HG03108 (cell line): ENCODE results near the gene SLX4.

ENCODE experiments used
- ATAC-seq: cut with Tn5 transposase; IDR thresholded peaks from one replicate; pipeline ENCODE4 v1.9.1; 2021; ENCODE audit warnings: moderate library complexity; ENCODE audit not compliant: unreplicated experiment

The SLX4 gene

DNA sequence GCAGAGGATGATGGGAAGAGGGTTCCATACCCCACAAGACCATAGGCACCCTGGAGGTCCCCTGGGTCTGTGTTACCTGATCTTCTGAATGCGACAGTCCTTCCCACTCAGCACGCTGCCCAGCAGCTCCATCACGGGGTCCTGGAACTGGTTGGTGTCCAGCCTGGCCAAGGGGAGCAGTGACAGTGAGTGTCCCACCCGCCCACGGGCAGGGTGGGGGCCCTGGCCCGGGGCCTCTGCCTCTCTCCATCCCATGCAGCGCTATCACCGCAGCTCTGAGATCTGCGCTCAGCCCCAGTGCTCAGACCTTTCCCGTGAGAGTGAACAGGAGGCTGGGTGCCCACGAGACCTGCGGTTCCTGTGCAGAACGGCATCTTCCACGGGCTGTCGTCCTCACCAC, 49.8 kb downstream of the SLX4 start:
- no peak for ATAC-seq

DNA sequence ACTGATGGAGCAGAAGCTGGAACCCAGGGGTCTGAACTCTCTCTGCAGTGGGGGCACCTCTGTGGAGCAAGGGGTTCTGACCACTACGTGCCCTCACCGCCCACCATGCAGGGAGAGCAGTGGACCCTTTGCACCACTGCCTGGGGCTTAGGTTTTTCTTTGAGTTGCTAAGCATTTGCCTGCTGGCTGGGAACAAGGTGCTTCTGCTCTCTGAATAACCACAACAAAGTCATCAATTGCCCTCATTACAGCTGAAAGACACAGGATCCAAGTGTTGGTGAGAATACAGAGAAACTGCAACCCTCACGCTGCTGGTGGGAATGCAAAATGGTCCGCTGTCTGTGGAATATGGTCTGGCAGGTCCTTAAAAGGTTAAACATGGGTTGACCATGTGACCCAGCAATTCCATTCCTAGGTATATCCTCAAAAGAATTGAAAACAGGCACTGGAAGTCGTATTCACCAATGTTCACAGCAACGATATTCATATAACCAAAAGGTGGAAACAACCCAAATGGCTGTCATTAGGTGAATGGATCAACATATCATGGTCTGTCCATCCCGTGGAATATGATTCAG, 57.0 kb downstream of the SLX4 start:
- no peak for ATAC-seq

DNA sequence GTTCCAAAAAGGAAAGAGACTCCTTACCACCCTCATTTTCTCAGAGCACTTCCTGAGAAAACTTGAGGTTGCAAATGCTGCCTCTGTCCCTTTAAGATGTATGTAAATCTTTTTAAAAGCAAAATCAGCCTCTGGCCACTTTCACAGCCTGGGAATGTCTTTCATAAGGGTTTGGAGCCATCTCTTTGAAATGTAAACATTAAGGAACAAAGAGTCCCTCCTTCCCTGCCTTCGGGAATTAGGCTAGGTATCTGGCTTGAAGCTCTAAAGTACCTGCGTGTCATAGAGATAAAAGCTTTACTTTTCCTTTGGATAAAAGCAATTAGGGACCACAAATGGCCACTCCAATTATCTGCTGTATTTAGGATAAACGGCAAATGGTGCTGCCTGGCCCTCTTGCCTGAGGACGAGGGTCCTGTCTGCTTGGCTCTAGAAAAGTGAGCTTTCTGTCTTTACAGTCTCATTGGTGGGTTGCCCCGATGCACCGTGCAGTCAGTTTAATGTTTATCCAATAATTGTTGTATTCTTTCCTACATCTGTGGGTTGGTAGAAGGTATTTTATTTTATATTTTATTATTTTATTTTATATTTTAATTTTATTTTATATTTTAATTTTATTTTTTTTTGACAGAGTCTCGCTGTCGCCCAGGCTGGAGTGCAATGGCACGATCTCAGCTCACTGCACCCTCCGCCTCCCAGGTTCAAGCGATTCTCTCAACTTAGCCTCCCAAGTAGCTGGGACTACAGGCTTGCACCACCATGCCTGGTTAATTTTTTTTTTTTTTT, 58.1 kb downstream of the SLX4 start:
- ATAC-seq: no peak

DNA sequence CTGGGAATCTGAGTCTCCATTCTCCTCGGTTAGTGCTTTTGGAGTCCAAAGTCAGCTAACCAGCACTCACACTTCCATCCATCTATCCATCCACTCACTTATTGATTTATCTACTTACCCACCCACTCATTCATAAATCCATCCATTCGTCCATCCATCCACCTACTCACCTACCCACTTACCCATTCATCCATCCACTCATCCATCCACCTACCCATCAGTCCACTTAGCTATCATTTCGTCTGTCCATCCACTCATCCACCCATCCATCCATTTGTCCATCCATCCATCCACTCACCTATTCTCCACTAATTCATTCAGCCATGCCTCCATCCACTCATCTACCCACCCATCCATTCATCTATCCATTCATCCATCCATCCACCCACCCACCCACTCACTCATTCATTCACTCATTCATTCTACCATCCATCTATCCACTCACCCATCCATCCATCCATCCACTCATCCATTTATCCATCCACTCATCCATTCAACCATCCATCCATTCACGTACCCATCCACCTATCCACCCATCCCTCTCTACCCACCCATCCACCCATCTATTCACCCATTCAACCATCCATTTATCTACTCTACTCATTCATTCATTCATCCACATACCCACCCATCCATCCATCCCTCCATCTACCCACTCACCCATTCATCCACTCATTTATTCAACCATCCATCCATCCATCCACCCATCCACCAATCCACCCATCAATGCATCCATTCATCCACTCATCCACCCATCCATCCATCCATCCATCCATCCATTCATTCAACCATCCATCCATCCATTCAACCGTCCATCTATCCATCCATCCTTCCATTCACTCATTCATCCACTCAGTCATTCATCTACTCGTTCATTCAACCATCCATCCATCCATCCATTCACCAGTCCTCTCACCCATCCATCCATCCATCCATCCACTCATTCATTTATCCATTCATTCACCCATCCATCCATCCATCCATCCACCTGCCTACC, 60.3 kb downstream of the SLX4 start:
- no peak for ATAC-seq

DNA sequence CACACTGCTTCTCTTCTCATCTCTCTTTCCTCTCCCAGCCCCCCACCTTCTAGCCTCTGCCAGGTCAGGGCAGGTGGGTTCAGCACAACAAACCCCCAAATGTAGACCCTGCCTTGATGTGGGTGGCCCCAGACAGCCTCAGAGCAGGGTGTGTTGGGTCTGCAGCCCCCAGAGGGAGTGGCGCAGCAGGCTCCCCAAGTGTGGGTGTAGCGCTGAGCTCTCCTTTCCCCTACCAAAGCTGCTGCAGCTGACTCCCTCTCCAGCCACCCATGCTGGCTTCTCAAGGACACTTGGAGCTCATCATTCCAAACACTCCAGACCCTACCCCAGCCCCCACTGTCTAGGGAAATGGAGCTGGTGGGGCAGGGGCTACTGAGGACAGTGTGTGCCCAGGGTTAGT, 61.5 kb downstream of the SLX4 start:
- ATAC-seq: no peak

DNA sequence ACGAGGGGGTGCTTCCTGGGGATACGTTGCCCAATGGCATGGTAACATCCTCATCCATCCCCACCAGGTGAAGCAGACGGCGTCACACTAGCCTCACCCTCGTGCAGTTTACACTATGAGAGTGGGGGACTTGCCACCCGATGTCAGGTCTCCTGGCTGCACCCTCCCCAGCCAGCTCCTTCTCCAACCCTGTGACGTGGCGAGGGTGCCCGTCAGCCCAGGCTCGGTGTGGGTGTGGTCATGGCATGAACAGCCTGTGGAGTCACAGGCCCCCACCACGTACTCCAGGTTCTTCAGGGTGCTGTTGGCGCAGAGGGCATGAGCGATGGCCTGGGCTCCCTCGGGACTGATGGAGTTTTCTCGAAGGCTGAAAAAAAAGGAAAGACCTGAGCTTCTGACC, 62.5 kb downstream of the SLX4 start:
- ATAC-seq: no peak

DNA sequence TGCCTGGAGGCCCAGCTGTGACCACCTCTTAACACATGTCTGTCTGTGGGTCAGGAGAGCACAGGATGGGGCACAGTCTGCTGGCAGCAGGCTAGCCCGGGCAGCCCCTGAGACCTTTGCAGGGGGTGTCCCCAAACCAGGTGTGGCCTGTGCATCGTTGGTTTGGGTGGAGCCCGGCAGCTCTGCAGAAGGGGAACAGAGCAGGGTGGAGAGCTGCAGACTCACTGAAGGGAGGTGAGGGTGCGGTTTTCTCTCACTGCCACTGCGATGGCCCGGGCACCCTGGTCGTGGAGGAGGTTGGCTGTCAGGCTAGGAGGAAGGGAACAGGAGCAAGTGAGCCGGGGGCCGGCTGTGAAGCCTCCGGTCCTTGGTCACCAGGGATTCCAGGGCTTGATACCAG, 63.0 kb downstream of the SLX4 start:
- ATAC-seq: no peak

DNA sequence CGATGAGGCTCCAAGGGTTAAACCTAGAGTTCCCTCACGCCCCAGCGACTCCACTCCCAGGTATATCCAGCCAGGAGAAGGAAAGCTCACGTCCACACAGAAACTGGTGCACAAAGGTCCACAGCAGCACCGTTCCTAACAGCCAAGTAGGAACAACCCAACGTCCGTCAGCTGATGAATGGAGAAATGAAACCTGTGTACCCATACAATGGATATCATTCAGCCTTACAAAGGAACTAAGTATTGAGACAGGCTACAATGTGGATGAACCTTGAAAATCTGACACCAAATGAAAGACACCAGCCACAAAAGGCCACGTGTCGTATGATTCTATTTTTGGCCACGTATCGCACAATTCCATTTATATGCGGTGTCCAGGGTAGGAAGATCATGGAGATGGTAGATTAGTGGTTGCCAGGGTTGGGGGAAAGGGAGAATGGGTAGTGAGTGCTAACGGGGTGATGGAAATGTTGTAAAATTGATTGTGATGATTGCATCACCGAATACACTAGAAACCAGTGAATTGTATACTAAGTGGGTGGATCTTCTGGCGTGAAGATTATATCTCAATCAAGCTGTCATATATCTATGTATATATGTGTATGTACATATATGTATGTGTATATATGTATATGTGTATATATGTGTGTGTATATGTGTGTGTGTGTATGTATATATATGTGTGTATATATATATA, 64.3 kb downstream of the SLX4 start:
- no peak for ATAC-seq

DNA sequence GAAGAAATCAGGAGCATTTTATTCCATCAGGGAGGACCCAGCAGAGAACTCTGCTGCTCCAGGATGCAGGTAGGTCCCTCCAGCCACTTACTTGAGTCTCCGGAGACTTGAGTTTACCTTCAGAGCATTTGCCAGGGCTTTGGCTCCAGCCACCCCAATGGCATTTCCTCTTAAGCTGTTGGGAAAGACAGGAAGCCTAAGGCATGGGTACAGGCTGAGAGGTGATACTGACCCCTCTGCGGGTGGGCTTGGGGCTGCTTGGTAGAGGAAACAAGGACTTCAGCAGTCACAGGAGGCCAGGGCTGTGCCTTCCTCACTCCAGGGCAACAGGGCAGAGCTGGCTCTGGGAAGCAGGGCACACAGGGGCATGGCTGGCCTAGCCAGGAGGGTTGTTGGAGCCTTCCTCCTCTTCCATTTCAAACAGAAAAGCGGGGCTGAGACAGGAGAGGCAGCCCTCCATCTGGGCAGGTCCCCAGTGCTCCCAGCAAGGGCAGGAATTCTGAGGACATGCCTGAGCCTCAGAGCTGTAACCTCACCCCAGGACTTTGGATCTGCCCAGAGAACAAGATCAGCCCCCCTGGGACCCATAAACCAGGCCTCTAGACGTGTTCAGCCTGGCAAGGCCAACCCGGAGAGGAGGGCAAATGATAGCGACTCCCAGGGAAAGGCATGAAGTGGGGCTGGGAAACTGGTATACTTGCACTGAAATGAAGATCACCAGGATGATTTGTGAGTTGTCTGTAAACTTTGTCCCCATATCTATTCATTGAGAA, 68.6 kb downstream of the SLX4 start:
- no peak for ATAC-seq

DNA sequence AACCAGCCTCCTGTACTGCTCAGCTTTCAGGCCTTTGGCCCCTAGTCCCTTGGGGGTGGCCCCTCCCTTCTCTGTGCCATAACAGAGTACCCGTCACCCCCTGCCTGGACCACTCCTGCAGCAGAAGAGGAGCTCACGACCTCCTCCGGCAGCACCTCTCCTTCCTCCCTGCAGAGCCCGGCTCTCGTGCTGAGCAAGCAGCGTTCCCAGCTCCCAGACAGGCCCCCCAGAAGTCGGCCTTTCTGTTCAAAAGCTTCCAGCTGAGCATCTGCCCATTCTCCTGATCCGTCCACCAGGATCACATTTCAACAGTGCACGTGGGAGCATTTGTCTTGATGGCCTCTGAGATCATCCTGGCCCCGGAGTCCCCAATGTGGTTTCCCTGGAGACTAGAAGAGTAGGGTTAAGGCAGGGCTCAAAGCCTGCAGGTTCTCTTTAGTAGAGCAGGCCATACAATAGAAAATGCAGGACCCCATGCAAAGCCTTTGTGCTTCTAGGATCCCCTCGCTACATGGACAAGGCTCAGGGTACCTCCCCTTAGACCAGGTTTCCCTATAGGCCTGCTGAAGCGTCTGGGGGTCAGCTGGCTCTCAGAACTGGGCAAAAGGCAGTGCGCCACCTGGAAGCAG, 69.8 kb downstream of the SLX4 start:
- no peak for ATAC-seq

DNA sequence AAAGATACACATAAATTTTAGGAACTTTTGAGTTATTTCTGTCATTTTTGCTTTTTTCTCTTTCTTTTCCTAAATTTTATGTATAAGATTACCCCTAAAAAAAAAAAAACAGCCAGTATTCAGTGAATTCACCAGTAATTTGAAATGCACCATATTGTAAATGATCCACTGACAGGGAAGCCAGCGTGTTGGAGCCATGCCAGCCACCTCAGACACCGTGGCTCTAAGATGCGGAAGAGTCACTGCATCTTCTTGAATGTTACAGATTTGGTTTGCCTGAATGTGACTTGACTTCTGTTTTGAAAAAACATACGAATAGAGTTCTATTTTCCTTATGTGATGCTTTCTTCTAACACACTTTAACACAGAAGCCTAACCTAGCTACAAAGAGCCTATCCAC, 73.2 kb downstream of the SLX4 start:
- no peak for ATAC-seq

DNA sequence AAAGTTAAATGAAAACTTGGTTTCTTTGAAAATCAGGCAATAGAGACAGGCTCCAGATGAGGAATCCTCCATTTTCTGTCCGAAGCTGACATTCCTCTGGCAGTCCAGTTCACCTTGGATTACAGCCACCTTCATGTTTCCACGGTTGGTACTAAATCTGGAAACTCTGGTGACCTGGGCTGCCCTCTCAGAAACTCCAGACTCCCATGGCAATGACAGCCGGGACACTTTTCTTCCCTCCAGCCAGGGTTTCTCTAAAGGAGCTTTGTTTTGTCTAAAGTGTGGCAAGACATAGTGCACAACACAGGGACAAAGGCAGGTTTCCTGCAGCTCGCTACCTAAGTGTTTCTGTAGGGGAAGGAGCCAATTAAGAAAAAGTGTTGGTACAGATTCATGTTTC, 74.6 kb downstream of the SLX4 start:
- no peak for ATAC-seq

DNA sequence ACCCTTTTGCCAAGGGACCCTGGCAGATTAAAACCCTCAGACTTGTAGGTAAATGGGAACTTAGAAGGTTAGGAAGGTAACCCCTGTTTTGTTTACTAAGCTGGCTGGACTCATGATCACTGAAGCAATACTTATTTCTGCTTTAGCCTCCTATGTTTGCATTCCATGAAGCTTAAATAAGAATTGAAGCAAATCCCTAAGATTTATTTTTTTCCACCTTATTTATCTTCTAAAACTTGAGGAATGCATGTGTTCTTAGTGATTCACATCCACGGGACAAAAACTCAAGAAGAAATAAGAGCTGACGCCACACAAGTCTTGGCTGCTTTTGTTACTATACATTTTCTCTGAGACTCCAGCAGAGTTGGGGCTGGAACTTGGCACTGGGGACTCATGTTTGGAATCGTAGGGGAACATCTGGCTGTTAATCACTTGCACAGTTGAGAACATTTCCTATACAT, 75.1 kb downstream of the SLX4 start:
- no peak for ATAC-seq

DNA sequence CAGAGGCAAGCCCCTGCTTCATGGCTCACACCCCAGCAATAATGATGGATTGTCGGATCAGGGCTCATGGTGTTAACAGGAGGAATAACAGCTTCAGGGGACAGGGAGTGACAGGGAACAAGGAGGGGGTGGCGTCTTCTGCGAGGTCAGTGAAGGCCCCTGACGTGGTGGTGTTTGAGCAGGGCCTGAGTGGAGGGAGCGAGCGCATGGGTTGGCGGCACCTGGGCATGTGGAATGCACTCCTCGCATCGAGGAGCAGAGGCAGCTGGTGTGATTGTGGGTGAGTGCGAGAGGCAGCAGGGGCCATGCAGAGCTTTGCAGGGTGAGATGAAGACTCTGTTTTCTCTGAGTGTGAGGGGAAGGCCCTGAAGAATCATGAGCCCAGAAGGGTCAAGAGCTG, 77.3 kb downstream of the SLX4 start:
- ATAC-seq: no peak

DNA sequence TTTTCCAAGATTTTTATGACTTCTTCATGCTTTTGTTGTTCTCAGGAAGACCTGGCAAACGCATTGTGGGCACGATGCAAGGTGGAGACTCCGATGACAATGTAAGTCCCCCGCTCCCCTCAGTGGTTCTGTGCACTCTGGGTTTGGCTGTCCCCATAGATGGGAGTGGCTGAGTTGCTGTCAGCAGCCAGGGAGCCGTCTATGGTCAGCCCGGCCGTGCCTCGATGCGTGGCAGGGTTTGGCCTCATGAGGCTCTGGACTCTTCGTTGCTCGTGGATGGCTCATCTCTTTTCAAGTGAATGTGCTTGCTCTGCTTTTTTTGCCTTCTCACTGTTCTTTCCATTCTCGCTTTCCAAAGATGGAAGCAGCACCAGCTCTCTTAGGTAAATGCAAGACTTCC, 78.7 kb downstream of the SLX4 start:
- no peak for ATAC-seq
